Measurements from ENCODE around the gene SMLR1.

GRCh38 chr6:130778946-130779657 lies 48.1 kb upstream of the SMLR1 start:
- no peak for TF ChIP-seq CTCF (IDR thresholded peaks at IDR 0.05)
- TF ChIP-seq POLR2A (IDR thresholded peaks at IDR 0.05): no peak
